K562 (cell line): ENCODE measurements around the gene ELOVL4. TPM values are rescaled to one million over a fixed set of nuclear protein-coding genes. Genes with fewer than 3 reads are reported as not detected.

Source experiments
- ATAC-seq: fragments of 200-7000 bp; cut with Tn5 transposase; 3 replicates; pipeline ENCODE4 v1.9.1; 2020; ENCODE audit warnings: moderate library complexity
- BruUV-seq: library from RNA; stranded (reverse); fragments of 400-500 nt; replicated peaks from 2 replicates; lab custom pipeline; 2021; lab: Mats Ljungman, UMichigan
- CTCF ChIA-PET: fragments of 300-600 bp; formaldehyde crosslinking; extraction: SDS; loops from one replicate; lab custom pipeline; 2021; ENCODE audit warnings: low intra/inter-chr PET ratio; lab: Yijun Ruan, JAX
- POLR2A ChIA-PET: fragments of 300-600, 350-650 bp; sonication (Branson Sonifier 250); formaldehyde crosslinking; extraction: SDS; loops from one replicate; lab custom pipeline; 2021; ENCODE audit warnings: antibody characterized with exemption, inconsistent platforms; lab: Yijun Ruan, JAX
- DNase-seq, 4 experiments: peaks; one replicate each; pipeline versions ENCODE4 v3.0.0 to v3.0.0-alpha.2; 2011 to 2018; ENCODE audit warnings: low spot score in 3 of 4, mixed read lengths in 3 of 4; ENCODE audit errors: extremely low read depth in 1 of 4
- FAIRE-seq: peaks from 2 replicates; lab custom pipeline; 2011; peaks lifted over from hg19 to GRCh38; lab: Jason Lieb, UNC
- H2AFZ ChIP-seq: 2 replicates; pipeline ENCODE4 v1.6.0; 2011; ENCODE audit warnings: low read depth, low read length, control low read depth, inconsistent platforms
- H3K27ac ChIP-seq: fragments of 200-600 bp; 3 replicates; pipeline ENCODE4 v1.8.0; 2011; ENCODE audit warnings: low read depth, mild to moderate bottlenecking, control low read depth, inconsistent platforms, low read length, moderate library complexity, mixed read lengths; ENCODE audit errors: extremely low read depth
- H3K27me3 ChIP-seq, 2 experiments: fragments of 300-600 bp in 1 of 2; 2 replicates in 1 of 2; 3 replicates in 1 of 2; pipeline versions ENCODE4 v1.6.0 to v1.8.0; 2011; ENCODE audit warnings: inconsistent platforms in 2 of 2, low read length in 2 of 2, mild to moderate bottlenecking in 1 of 2, mixed read lengths in 1 of 2, moderate library complexity in 1 of 2; ENCODE audit not compliant: control insufficient read depth in 2 of 2, insufficient read depth in 2 of 2
- H3K36me3 ChIP-seq: fragments of 300-600 bp; 3 replicates; pipeline ENCODE4 v1.8.0; 2011; ENCODE audit warnings: mild to moderate bottlenecking, low read length, inconsistent platforms; ENCODE audit not compliant: control insufficient read depth, insufficient read depth
- H3K4me1 ChIP-seq, 2 experiments: fragments of 200-600 bp in 1 of 2; replicated peaks in 1 of 2; 2 replicates in 1 of 2; 3 replicates in 1 of 2; pipeline versions ENCODE4 v1.5.1 to v1.8.0; 2011; ENCODE audit warnings: inconsistent platforms in 2 of 2, low read length in 2 of 2, mild to moderate bottlenecking in 1 of 2, mixed read lengths in 1 of 2, moderate library complexity in 1 of 2; ENCODE audit not compliant: control insufficient read depth in 2 of 2, insufficient read depth in 2 of 2
- H3K4me2 ChIP-seq: 2 replicates; pipeline ENCODE4 v1.6.1; 2011; ENCODE audit warnings: low read length, control low read depth, inconsistent platforms, mixed read lengths; ENCODE audit not compliant: insufficient read depth
- H3K4me3 ChIP-seq: fragments of 200-600 bp; sonication (generic), shearing (Covaris generic); 2 replicates; pipeline ENCODE4 v1.5.1; 2016; ENCODE audit warnings: control low read depth, inconsistent platforms
- H3K79me2 ChIP-seq: fragments of 200-600 bp; 3 replicates; pipeline ENCODE4 v1.8.0; 2011; ENCODE audit warnings: low read length, inconsistent platforms; ENCODE audit not compliant: control insufficient read depth, insufficient read depth
- H3K9ac ChIP-seq, 2 experiments: 2 replicates each; pipeline versions ENCODE4 v1.6.0 to v1.6.1; 2011; ENCODE audit warnings: low read depth in 2 of 2, low read length in 2 of 2, control low read depth in 1 of 2, inconsistent platforms in 1 of 2, mild to moderate bottlenecking in 1 of 2, mixed read lengths in 1 of 2; ENCODE audit not compliant: insufficient read depth in 1 of 2
- H3K9me1 ChIP-seq: one replicate; pipeline ENCODE4 v1.6.0; 2011; ENCODE audit warnings: inconsistent platforms, mild to moderate bottlenecking, low read length, moderate library complexity; ENCODE audit not compliant: control insufficient read depth, insufficient read depth
- H3K9me3 ChIP-seq: replicated peaks from 2 replicates; pipeline ENCODE4 v1.5.1; 2011; ENCODE audit warnings: low read depth, low read length, inconsistent platforms; ENCODE audit not compliant: control insufficient read depth, insufficient read depth
- H4K20me1 ChIP-seq: replicated peaks from 2 replicates; pipeline ENCODE4 v1.6.1; 2011; ENCODE audit warnings: low read length, inconsistent platforms, mixed read lengths; ENCODE audit not compliant: control insufficient read depth, insufficient read depth
- NR0B1 ChIP-seq: fragments of 450-650 bp; IDR thresholded peaks from one replicate; pipeline ENCODE4 v1.6.1; 2018; ENCODE audit warnings: mild to moderate bottlenecking, moderate library complexity; ENCODE audit not compliant: partially characterized antibody
- RERE ChIP-seq: sonication (generic); formaldehyde crosslinking; IDR thresholded peaks from 2 replicates; pipeline ENCODE4 v1.8.0; 2023; ENCODE audit warnings: missing genetic modification reagents, mild to moderate bottlenecking, borderline replicate concordance
- TRIM25 ChIP-seq: fragments of 450-650 bp; IDR thresholded peaks from 2 replicates; pipeline ENCODE4 v1.7.0; 2016; ENCODE audit warnings: borderline replicate concordance
- ZNF133 ChIP-seq: fragments of 250-450 bp; sonication (Bioruptor Pico); IDR thresholded peaks from 2 replicates; pipeline ENCODE4 v1.4.0; 2020; ENCODE audit warnings: mild to moderate bottlenecking
- in situ Hi-C: fragments of 300-500 bp; cut with MboI; formaldehyde crosslinking; loops from 4 replicates; pipeline ENCODE4 v1.15.0; 2018; ENCODE audit warnings: inconsistent platforms, mixed read lengths
- intact Hi-C: fragments of 100-400 bp; cut with micrococcal nuclease; formaldehyde crosslinking; loops from 2 replicates; pipeline ENCODE4 v1.14.2; 2022
- polyA plus RNA-seq, 8 experiments: library from polyadenylated mRNA; depleted of rRNA in 4 of 8; stranded (reverse) in 5 of 8; unstranded in 3 of 8; fragments of >200 nt; fragmentation: Nextera tagmentation in 2 of 8; fragmentation: Illumina TruSeq in 1 of 8; extraction: Ambion mirVana in 2 of 8; extraction: Trizol in 1 of 8; gene quantifications; 2 replicates each; pipeline versions ENCODE4 v1.2.1 to v1.2.3, GENCODE V29; 2011 to 2014; ENCODE audit warnings: inconsistent platforms in 1 of 8, missing spikeins in 1 of 8
- total RNA-seq, 7 experiments: library from RNA; depleted of rRNA in 6 of 7; stranded (reverse); fragments of >200 nt in 6 of 7; fragmentation: Illumina TruSeq in 2 of 7; extraction: Trizol in 2 of 7; gene quantifications; 2 replicates each; pipeline versions ENCODE4 v1.2.1 to v1.2.3, GENCODE V29; 2011 to 2021; ENCODE audit warnings: low replicate concordance in 1 of 7

Gene ELOVL4
- total and polyA plus RNA-seq, 9 of the 15 experiments (the other 6 are each of a cell fraction or from before 2014, with no cell fraction given) = not detected

GRCh38 chr6:79895382-79896074, 51.8 kb downstream of the ELOVL4 start:
- TF ChIP-seq RERE = no peak
- no peak for TF ChIP-seq ZNF133 (CRISPR knock-in tag)
- no peak for TF ChIP-seq NR0B1
- TF ChIP-seq TRIM25 = no peak
- TF ChIP-seq, all 486 proteins: peak for 0
- CTCF ChIA-PET = no interaction called here
- no TSS peak for BruUV-seq

More at GRCh38 chr6:79895382-79896074, 51.8 kb downstream of the ELOVL4 start:
- DNase-seq = no peak
- POLR2A ChIA-PET = interaction anchor here (0.6 kb wide), 1 partner anchor 9 kb away, joined by 3 read pairs; no protein-coding TSS in a partner anchor
- H3K4me3 ChIP-seq = no peak overlapping the region
- no peaks in the 10 kb centered on the region for H4K20me1 ChIP-seq
- no peaks in the 10 kb centered on the region for H3K27me3 ChIP-seq
- H2AFZ ChIP-seq = no peak overlapping the region
- H3K9me3 ChIP-seq = no peaks in the 10 kb centered on the region
- H3K4me1 ChIP-seq = no peaks in the 10 kb centered on the region
- no peak overlapping the region for H3K9ac ChIP-seq
- no peaks in the 10 kb centered on the region for H3K79me2 ChIP-seq
- no peak for ATAC-seq
- intact Hi-C loops = no loop called here
- H3K36me3 ChIP-seq = no peaks in the 10 kb centered on the region
- no peaks in the 10 kb centered on the region for H3K9me1 ChIP-seq
- no peak for FAIRE-seq
- in situ Hi-C loops = no loop called here
- H3K4me2 ChIP-seq = no peak overlapping the region
- no peak overlapping the region for H3K27ac ChIP-seq
